ENCODE data around the gene SLC24A1. TPM values are rescaled to one million over a fixed set of nuclear protein-coding genes. Genes with fewer than 3 reads are reported as not detected.

SLC24A1 gene
- total and polyA plus RNA-seq, 10 of the 15 experiments (the other 5 are each of a cell fraction or from before 2014, with no cell fraction given), result 1.4 to 5.8 (median 3.3) TPM

GRCh38 chr15:65610871-65611718 is 10.6 kb upstream of the SLC24A1 start, which contains the start of gene INTS14 (continued):
- TF ChIP-seq NFYB (IDR thresholded peaks at IDR 0.05; ENCODE audit: insufficient read depth, low read depth, low read length), result peak; percentile 66; the same call in 1 of the 2 replicates
- no peak; the same call in 1 of the 2 replicates for TF ChIP-seq SREBF2 (IDR thresholded peaks at IDR 0.05; ENCODE audit: low read length)
- peak; percentile 95 for TF ChIP-seq ZBTB11 (CRISPR knock-in tag; IDR thresholded peaks at IDR 0.05)
- peak; percentile 37; the same call in 1 of the 2 replicates for TF ChIP-seq TCF3 (IDR thresholded peaks at IDR 0.05; ENCODE audit: borderline replicate concordance, insufficient read depth, low read depth, low read length)
- peak; percentile 53 for TF ChIP-seq MEF2B (IDR thresholded peaks at IDR 0.05; ENCODE audit: partially characterized antibody, poor library complexity, severe bottlenecking)
- TF ChIP-seq CTCF (IDR thresholded peaks at IDR 0.05 in 2 of 3, conservative IDR thresholded peaks at IDR 0.05 in 1 of 3; ENCODE audit: control insufficient read depth in 2 of 3, extremely low read depth in 1 of 3, insufficient read depth in 1 of 3, low read depth in 3 of 3, low read length in 3 of 3), result peak; percentile 63 to 92 (median 67)
- TF ChIP-seq HCFC1 (IDR thresholded peaks at IDR 0.05; ENCODE audit: low read length), result peak; percentile 83
- no peak for TF ChIP-seq CBX3 (IDR thresholded peaks at IDR 0.05; ENCODE audit: borderline replicate concordance, low read depth)
- TF ChIP-seq SMAD1 (IDR thresholded peaks at IDR 0.05; ENCODE audit: low read depth, partially characterized antibody), result peak; percentile 50
- peak; percentile 84 for TF ChIP-seq CREB1 (IDR thresholded peaks at IDR 0.05; ENCODE audit: low read depth)
- peak; percentile 90; the same call in 1 of the 2 replicates for TF ChIP-seq TAF1 (IDR thresholded peaks at IDR 0.05; ENCODE audit: borderline replicate concordance, low read depth, low read length)
- TF ChIP-seq CBFB (IDR thresholded peaks at IDR 0.05; ENCODE audit: low read depth), result peak; percentile 83
- TF ChIP-seq MLLT1 (IDR thresholded peaks at IDR 0.05), result peak; percentile 78; the same call in 1 of the 2 replicates
- TF ChIP-seq PAX8 (IDR thresholded peaks at IDR 0.05), result no peak
- no peak; the same call in none of the 2 replicates for TF ChIP-seq LARP7 (IDR thresholded peaks at IDR 0.05)
- 0 out of 2 replicates have a peak, but pooled peaks have one; percentile 43 for TF ChIP-seq ZNF207 (IDR thresholded peaks at IDR 0.05; ENCODE audit: borderline replicate concordance)
- TF ChIP-seq CHD1 (IDR thresholded peaks at IDR 0.05; ENCODE audit: low read depth, low read length), result no peak
- TF ChIP-seq REST (IDR thresholded peaks at IDR 0.05; ENCODE audit: low read depth, low read length), result no peak
- peak; percentile 34; the same call in 1 of the 2 replicates for TF ChIP-seq RFX5 (IDR thresholded peaks at IDR 0.05; ENCODE audit: low read depth, low read length)
